Measurements from ENCODE around the gene RPL13A.
A peak's percentile ranks its signal among the peaks of the same experiment; 100 is the strongest.
"Not testable (repeated sequence)": the region's sequence is repeated elsewhere in the genome, so short reads cannot be mapped to it uniquely, and the experiment has no call there.

Gene RPL13A

GRCh38 chr19:49442354-49442753, 45.1 kb upstream of the RPL13A start:
- peak overlapping the region; percentile 46 for H3K4me3 ChIP-seq (ENCODE audit: control insufficient read depth, low read depth, low read length)
- TF ChIP-seq CTCF (IDR thresholded peaks at IDR 0.05; ENCODE audit: control insufficient read depth, insufficient read depth, low read depth, low read length, missing control alignments): no peak
- no peak for DNase-seq (ENCODE audit: low read depth)

- peak overlapping the region; percentile 46 for H3K4me3 ChIP-seq (ENCODE audit: control insufficient read depth, low read depth, low read length)
- DNase-seq (ENCODE audit: low read depth): no peak
- no peak for TF ChIP-seq CTCF (IDR thresholded peaks at IDR 0.05; ENCODE audit: control insufficient read depth, insufficient read depth, low read depth, low read length, missing control alignments)
Observed at GRCh38 chr19:49442771-49443365, 44.5 kb upstream of the RPL13A start.

GRCh38 chr19:49443366-49444099, 43.9 kb upstream of the RPL13A start:
- peak; percentile 92 for TF ChIP-seq CTCF (IDR thresholded peaks at IDR 0.05; ENCODE audit: control insufficient read depth, insufficient read depth, low read depth, low read length, missing control alignments)
- peak; percentile 71 for DNase-seq (ENCODE audit: low read depth)
- peak overlapping the region; percentile 46 for H3K4me3 ChIP-seq (ENCODE audit: control insufficient read depth, low read depth, low read length)

- not testable (repeated sequence) for H3K4me3 ChIP-seq (ENCODE audit: control insufficient read depth, low read depth, low read length); DNase-seq (ENCODE audit: low read depth)
Observed at GRCh38 chr19:49444100-49444700, 43.2 kb upstream of the RPL13A start.

GRCh38 chr19:49445997-49446396, 41.4 kb upstream of the RPL13A start:
- H3K4me3 ChIP-seq (ENCODE audit: control insufficient read depth, low read depth, low read length): no peak overlapping the region
- no peak for TF ChIP-seq CTCF (IDR thresholded peaks at IDR 0.05; ENCODE audit: control insufficient read depth, insufficient read depth, low read depth, low read length, missing control alignments)
- DNase-seq (ENCODE audit: low read depth): no peak

- no peak overlapping the region for H3K4me3 ChIP-seq (ENCODE audit: control insufficient read depth, low read depth, low read length)
- TF ChIP-seq CTCF (IDR thresholded peaks at IDR 0.05; ENCODE audit: control insufficient read depth, insufficient read depth, low read depth, low read length, missing control alignments): no peak
- DNase-seq (ENCODE audit: low read depth): no peak
Observed at GRCh38 chr19:49447485-49448431, 39.6 kb upstream of the RPL13A start.

Measured in AG09309 (cell line).